Erythroblast (primary cell): ENCODE data around the gene SHOC2.

Source experiments
- DNase-seq, 2 experiments: peaks; one replicate each; lab custom pipeline; 2025; lab: John Stamatoyannopoulos, UW
- GATA1 ChIP-seq: IDR thresholded peaks from 2 replicates; pipeline ENCODE4 v1.6.1; 2011; ENCODE audit warnings: low read depth, mild to moderate bottlenecking, control low read depth, low read length, moderate library complexity
- POLR2A ChIP-seq: IDR thresholded peaks from 2 replicates; pipeline ENCODE4 v1.6.1; 2011; ENCODE audit warnings: mild to moderate bottlenecking, low read length

Gene SHOC2

DNA sequence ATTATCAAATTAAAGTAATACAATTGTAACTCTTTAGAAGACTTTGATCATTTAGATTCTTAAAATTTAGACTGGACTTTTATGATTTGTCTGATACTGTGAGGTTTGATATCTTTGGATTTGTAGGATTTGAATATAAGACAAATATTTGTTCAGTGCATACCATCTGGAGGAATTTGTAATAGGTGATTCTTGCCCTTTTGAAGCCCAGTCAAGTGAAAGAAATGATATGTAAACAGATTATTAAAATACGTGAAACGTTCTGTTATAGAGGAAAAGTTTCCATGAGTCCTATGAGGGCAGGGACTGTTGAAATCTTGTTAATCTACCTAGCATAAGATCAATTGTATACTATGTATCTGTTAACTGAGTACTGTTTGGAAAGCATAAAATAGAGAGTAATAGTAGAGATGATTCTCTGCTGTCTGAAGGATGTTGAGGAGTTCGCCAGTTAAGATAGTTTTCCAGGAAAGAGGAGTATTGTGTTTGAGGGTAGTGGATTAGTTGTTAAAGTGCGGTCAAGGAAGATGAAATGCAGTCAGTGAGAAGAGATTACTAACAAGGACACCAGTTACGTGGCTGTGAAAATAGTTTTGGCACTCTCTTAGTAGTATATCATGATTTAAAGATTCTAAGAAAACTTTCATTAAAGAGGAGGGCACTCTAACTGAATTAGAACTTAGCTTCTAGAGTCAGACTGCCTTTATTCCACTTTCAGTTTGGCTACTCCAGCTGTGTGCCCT, 33.3 kb upstream of the SHOC2 start:
- no peak for DNase-seq
- TF ChIP-seq GATA1, result no peak
- TF ChIP-seq POLR2A, result no peak

DNA sequence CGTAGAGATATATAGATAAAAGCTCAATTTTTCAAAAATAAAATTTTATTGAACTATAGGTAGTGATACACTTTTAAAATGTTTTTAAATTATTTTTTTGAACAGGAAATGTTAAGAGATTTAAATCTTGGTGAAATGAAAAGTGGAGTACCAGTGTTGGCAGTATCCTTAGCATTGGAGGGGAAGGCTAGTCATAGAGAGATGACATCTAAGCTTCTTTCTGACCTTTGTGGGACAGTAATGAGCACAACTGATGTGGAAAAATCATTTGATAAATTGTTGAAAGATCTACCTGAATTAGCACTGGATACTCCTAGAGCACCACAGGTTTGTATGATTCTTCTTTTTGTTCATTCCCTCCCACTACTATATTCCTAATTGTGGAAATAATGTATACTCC, 31.8 kb upstream of the SHOC2 start:
- no peak for DNase-seq
- TF ChIP-seq GATA1 (no peak), POLR2A (no peak)

DNA sequence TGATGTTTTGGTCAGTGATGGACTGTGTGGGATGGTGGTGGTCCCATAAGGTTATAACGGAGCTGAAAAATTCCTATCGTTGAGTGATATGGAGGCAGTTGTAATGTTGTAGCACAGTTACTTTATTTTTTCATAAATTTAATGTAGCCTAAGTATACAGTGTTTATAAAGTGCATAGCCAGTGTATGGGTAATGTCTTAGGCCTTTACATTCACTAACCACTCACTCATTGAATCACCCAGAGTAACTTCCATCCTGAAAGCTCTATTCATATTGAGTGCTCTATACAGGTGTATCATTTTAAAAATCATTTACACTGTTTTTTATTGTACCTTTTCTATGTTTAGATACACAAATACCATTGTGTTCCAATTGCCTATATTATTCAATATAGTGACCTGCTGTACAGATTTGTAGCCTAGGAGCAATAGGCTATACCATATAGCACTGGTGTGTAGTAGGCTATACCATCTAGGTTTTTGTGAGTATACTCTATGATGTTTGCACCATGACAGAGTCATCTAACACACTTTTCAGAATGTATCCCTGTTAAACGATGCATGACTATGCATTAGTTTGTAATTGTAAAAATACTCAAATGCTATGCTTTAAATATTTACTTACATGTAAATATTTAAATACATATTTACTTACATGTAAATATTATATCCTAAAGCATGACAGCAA, 26.7 kb upstream of the SHOC2 start:
- TF ChIP-seq POLR2A (no peak), GATA1 (no peak)
- DNase-seq, result no peak

DNA sequence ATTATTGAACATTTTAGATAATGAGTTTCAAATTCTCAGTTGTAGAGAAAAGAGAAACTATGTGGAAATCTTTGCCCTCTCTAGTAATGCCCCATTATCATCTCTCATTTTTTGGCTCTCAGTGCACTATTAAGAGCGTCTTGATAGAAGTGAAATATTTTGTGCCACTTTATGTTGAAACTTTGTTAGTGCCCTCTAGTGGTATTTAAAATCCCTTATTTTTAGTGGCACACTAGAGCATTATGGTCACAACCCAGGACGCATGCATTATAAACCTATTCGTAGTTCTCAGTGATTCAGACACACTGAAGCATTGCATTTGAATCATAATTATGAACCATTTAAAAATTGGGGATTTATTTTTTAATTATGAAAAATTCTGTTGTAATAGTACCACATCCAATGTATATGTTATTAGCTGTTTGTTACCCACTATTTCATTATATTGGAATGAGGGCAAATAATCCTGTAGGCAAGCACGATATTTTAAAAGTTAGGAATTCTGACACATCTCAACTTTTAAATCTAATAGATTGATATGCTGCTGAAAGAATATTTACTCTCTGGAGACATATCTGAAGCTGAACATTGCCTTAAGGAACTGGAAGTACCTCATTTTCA, 25.7 kb upstream of the SHOC2 start:
- peak; percentile 60 to 69 for DNase-seq
- TF ChIP-seq GATA1, result no peak
- TF ChIP-seq POLR2A, result peak; percentile 16

DNA sequence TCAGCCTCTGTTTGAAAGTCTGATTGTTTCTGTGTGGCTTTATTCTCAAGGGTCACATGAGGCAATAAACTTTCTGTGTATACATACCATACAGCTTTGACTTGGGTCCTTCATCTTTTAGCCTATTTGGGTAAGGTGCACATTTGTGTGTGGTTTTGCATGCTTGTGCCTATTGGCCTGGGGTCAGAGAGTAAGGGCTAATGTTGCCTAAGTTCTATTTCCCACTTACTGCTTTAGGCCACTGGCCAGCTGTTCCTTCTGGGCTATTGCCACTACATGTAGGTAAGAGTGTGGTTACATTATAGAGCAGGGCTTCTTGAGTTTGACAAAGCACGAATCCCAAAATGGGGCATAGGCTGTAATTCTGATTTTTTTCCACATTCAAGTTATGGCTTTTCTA, 22.2 kb upstream of the SHOC2 start:
- TF ChIP-seq POLR2A, result no peak
- no peak for TF ChIP-seq GATA1
- DNase-seq, result no peak

DNA sequence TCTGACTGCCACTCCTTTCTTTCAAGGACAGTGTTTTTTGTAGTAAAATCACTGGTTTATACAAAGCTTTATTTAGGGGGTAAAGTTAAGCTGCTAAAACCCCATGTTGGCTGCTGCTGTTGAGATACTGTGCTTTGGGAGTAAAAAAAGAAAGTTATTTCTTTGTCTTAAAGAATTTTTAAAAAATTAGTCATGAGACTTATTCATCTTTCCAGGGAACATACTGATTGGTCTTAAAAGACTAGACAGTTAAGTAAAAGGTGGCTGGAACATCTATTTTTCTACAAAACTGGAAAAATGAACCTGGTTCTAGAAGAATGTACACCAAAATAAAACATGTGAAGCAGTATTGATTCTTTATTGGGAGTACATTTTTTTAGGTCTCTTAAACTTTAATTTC, 21.0 kb upstream of the SHOC2 start:
- no peak for TF ChIP-seq GATA1
- TF ChIP-seq POLR2A, result no peak
- DNase-seq, result no peak

DNA sequence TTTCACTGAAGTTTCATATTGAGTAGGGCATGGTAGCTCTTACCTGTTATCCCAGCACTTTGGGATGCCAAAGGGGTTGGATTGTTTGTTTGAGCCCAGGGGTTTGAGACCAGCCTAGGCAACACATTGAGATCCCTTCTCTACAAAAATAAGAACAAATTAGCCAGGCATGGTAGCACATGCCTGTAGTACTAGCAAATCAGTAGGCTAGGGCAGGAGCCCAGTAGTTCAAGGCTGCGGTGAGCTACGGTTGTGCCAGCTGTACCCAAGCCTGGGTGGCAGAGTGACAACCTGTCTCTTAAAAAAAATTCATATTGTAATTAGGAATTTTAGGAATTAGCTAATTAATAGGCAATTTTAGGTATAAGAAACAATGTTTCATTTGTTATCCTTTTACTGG, 18.4 kb upstream of the SHOC2 start:
- TF ChIP-seq POLR2A (no peak), GATA1 (no peak)
- DNase-seq, result no peak

DNA sequence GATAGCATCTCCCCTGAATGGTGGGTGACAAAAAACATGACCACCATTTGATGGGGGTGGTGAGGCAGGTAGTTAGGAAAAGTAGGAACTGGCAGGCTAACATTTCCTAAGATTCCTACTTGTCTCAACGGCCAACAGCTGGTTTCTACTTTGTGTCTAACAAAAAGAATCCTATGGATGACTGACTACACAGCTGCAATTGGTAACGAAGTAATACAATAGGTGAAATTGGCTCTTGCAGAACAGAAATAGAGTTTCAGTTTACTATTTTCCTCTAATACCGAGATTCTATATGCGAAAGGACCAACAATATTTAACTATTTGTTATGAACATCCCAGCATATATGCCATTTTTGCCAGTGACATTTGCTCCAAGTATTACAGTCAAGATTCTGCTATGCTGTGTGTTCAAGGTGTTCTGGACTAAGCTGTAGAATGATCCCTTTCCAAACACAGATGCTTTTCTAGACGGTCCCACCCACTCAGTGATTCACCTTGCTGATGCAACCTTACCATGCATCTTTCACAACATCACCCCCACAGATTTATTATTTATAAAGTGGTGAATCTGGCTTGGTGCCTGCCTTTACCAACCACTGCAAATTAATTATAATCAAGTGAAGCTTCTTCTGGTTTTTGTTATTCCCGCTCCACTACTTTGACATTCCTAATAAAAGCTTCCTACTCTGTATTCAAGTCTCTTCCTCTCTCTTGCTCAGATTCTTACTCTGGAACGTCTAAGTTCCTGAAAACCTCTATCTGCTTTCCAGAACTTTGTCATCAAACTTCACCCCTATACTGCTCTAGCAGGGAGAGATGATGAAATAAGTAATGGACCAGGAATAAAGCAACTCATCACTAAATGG, 17.2 kb upstream of the SHOC2 start:
- DNase-seq, result peak in 1 of 2 experiments; percentile 56
- TF ChIP-seq GATA1 (no peak), POLR2A (no peak)

DNA sequence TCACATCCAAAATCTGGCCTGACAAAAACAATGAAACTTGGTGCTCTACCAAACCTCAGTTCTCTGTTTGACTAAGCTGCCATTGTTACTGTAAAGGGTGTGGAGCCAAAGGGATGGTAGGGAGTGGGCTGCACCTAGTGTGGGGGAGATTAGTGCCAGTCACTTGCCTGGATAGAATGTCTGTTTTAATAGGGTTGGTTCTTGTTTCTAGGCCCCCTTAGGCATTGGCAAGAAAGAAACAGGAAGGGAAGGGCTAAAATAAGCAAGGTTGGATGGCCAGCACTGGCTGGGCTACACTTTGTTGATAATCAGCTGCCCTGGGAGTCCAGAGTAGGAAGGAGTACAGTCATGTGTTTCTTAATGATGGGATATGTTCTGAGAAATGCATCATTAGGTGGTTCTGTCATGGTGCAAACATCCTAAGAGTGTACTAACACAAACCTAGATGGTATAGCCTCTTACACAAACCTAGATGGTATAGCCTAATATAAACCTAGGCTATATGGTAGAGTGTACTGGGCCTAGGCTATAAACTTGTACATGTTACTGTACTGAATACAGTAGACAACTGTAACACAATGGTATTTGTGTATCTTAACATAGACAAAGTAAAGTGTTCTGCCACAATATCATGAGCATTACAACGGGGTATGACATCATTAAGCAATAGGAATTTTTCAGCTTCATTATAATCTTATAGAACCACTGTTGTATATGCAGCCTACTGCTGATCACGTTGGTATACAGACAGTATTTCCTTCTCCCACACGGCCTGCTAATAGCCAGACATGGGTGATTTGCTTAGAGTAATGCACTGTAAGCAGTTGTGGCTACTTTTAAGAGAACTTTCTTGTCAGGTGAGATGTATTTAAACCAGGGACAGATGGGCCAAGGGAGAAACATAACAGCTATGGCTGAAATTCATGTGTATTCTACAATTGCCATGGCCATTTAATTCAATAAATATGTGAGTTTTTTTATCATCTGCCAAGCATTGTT, 15.8 kb upstream of the SHOC2 start:
- TF ChIP-seq GATA1 (no peak), POLR2A (peak; percentile 9)
- DNase-seq, result no peak

DNA sequence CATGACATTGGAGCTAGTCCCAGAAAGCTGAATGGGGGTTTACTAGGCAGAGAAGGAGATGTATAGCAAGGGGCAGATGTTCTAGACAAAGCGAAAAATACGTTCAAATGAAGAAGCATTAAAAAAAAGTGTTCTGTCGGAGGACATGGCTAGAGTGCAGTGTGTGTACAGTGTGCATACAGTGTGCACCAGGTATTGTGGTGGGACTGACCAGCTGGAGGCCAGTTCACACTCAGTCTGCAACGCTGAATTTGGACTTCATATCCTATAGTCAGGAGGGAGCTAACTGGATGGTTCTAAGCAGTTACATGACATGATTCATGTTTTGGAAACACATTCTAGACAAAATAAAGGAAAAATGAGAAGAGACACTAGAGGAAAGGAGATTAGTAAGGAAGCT, 9.3 kb upstream of the SHOC2 start:
- no peak for TF ChIP-seq POLR2A
- no peak for TF ChIP-seq GATA1
- no peak for DNase-seq

DNA sequence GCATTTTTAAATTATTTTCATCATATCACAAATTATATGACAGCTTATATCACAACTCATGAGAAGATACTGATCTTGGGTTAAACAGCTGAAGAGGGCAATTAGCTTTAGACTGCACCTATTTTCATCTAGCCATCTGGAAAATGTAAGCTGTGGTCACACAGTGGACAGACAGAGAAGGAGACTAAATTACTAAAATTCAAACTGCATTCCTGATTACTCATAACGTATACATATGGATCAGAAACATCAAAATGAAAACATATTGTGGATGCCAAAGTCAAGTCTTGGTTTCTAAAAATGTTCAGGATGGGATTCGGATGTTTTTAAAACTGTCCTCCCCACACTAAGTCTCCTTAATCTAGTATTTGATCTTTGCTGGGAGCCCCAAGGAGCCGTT, 7.0 kb upstream of the SHOC2 start:
- no peak for DNase-seq
- no peak for TF ChIP-seq GATA1
- TF ChIP-seq POLR2A, result no peak

DNA sequence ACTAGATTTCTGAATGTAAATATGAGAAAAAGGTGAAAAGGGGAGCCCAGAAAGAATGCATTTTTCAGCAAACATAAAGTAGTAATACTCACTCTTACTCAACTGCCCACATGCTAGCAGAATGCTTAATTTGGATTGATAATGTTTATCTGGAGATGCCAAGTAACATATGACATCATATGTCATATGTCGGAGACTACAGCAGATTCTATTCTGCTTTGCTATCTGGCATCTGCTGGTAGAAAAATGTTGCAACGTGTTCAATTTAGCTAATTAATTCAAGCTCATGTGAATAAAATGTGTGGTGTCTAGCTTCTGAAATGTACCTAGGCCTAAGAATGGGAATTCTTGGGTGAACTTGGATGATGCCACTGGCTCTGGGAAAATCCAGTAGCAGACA, 5.0 kb upstream of the SHOC2 start:
- TF ChIP-seq POLR2A (no peak), GATA1 (no peak)
- DNase-seq, result peak; percentile 73 to 78
